Measurements from ENCODE around the gene ATP11C. TPM values are rescaled to one million over a fixed set of nuclear protein-coding genes. Genes with fewer than 3 reads are reported as not detected.

The ATP11C gene
- total RNA-seq, 1 experiment from 2014 or later = 38.6 TPM

GRCh38 chrX:139949703-139950102 lies 16.9 kb upstream of the ATP11C start:
- H3K4me1 Mint-ChIP-seq = no peaks in the 10 kb centered on the region; the same call in 1 of the 2 replicates
- TF ChIP-seq, protein P1, sequence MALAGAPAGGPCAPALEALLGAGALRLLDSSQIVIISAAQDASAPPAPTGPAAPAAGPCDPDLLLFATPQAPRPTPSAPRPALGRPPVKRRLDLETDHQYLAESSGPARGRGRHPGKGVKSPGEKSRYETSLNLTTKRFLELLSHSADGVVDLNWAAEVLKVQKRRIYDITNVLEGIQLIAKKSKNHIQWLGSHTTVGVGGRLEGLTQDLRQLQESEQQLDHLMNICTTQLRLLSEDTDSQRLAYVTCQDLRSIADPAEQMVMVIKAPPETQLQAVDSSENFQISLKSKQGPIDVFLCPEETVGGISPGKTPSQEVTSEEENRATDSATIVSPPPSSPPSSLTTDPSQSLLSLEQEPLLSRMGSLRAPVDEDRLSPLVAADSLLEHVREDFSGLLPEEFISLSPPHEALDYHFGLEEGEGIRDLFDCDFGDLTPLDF (CRISPR knock-in tag; IDR thresholded peaks at IDR 0.05) = no peak
- TF ChIP-seq ZSCAN18 (CRISPR knock-in tag; IDR thresholded peaks at IDR 0.05) = no peak
- TF ChIP-seq E2F4 (CRISPR knock-in tag; IDR thresholded peaks at IDR 0.05; ENCODE audit: borderline replicate concordance, low read depth) = no peak
- TF ChIP-seq TP53 (CRISPR knock-in tag; IDR thresholded peaks at IDR 0.05) = no peak
- no peak for TF ChIP-seq JAZF1 (CRISPR knock-in tag; IDR thresholded peaks at IDR 0.05)
- TF ChIP-seq USF1 (CRISPR knock-in tag; IDR thresholded peaks at IDR 0.05) = peak; percentile 76
- TF ChIP-seq PRRX2 (CRISPR knock-in tag; IDR thresholded peaks at IDR 0.05) = no peak
- TF ChIP-seq, protein P2, sequence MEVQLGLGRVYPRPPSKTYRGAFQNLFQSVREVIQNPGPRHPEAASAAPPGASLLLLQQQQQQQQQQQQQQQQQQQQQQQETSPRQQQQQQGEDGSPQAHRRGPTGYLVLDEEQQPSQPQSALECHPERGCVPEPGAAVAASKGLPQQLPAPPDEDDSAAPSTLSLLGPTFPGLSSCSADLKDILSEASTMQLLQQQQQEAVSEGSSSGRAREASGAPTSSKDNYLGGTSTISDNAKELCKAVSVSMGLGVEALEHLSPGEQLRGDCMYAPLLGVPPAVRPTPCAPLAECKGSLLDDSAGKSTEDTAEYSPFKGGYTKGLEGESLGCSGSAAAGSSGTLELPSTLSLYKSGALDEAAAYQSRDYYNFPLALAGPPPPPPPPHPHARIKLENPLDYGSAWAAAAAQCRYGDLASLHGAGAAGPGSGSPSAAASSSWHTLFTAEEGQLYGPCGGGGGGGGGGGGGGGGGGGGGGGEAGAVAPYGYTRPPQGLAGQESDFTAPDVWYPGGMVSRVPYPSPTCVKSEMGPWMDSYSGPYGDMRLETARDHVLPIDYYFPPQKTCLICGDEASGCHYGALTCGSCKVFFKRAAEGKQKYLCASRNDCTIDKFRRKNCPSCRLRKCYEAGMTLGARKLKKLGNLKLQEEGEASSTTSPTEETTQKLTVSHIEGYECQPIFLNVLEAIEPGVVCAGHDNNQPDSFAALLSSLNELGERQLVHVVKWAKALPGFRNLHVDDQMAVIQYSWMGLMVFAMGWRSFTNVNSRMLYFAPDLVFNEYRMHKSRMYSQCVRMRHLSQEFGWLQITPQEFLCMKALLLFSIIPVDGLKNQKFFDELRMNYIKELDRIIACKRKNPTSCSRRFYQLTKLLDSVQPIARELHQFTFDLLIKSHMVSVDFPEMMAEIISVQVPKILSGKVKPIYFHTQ (CRISPR knock-in tag; IDR thresholded peaks at IDR 0.05) = no peak
- no peak for TF ChIP-seq E2F5 (CRISPR knock-in tag; IDR thresholded peaks at IDR 0.05)
- TF ChIP-seq, protein P3, sequence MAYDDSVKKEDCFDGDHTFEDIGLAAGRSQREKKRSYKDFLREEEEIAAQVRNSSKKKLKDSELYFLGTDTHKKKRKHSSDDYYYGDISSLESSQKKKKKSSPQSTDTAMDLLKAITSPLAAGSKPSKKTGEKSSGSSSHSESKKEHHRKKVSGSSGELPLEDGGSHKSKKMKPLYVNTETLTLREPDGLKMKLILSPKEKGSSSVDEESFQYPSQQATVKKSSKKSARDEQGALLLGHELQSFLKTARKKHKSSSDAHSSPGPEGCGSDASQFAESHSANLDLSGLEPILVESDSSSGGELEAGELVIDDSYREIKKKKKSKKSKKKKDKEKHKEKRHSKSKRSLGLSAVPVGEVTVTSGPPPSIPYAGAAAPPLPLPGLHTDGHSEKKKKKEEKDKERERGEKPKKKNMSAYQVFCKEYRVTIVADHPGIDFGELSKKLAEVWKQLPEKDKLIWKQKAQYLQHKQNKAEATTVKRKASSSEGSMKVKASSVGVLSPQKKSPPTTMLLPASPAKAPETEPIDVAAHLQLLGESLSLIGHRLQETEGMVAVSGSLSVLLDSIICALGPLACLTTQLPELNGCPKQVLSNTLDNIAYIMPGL (CRISPR knock-in tag; IDR thresholded peaks at IDR 0.05) = no peak
- TF ChIP-seq, protein P4, sequence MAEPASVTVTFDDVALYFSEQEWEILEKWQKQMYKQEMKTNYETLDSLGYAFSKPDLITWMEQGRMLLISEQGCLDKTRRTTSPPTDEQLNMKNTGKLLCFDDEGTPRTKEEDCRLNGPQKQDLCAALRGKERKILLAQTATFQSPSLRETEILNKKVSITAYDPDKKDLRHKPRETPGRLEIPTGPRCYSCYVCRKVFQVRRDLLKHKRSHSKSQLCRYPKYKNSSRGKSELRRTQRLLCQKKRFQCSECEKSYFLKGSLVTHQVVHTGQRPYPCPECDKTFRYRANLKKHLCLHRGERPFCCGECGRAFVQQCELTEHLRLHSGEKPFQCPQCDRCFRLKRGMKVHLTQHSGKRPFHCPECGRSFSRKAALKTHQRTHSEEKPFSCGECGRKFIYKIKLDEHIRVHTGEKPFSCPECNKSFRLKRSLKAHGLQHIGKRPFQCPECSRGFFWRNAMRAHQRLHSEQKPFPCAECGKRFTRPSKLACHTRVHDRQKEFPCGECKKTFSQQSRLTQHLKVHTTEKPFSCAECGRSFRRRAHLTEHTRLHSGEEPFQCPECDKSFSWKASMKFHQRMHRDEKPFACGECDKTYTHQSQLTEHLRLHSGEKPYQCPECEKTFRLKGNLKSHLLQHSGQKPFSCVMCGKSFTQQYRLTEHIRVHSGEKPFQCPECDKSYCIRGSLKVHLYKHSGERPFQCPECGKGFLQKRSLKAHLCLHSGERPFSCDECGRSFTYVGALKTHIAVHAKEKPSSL (CRISPR knock-in tag; conservative IDR thresholded peaks at IDR 0.05) = no peak
- TF ChIP-seq TEAD4 (CRISPR knock-in tag; IDR thresholded peaks at IDR 0.05) = no peak
- no peak for TF ChIP-seq IRF2 (CRISPR knock-in tag; IDR thresholded peaks at IDR 0.05; ENCODE audit: borderline replicate concordance, low read depth)
- no peak for TF ChIP-seq SMAD4 (CRISPR knock-in tag; IDR thresholded peaks at IDR 0.05)
- TF ChIP-seq ZNF532 (CRISPR knock-in tag; IDR thresholded peaks at IDR 0.05; ENCODE audit: borderline replicate concordance) = no peak
- peak; percentile 85 for TF ChIP-seq USF2 (CRISPR knock-in tag; IDR thresholded peaks at IDR 0.05)
- no peak for TF ChIP-seq ZNF219 (CRISPR knock-in tag; IDR thresholded peaks at IDR 0.05; ENCODE audit: borderline replicate concordance)
- H3K27ac Mint-ChIP-seq = no peak overlapping the region
- H3K36me3 Mint-ChIP-seq = no peaks in the 10 kb centered on the region
- no peak overlapping the region for H3K4me3 Mint-ChIP-seq
- no peaks in the 10 kb centered on the region for H3K27me3 Mint-ChIP-seq (ENCODE audit: low read depth)
- H3K9me3 Mint-ChIP-seq = no peaks in the 10 kb centered on the region
- ChIA-PET CTCF (no interaction called here), POLR2A (no interaction called here)
- peak; percentile 93 for ATAC-seq
- DNase-seq (ENCODE audit: low spot score) = no peak

Measured in WTC11 (cell line).